ENCODE measurements around the gene ADGRL1.
"Not testable (repeated sequence)": the region's sequence is repeated elsewhere in the genome, so short reads cannot be mapped to it uniquely, and the experiment has no call there.

- not testable (repeated sequence) for TF ChIP-seq CTCF, POLR2AphosphoS5, EP300 (IDR thresholded peaks at IDR 0.05)
Measured at GRCh38 chr19:14247205-14247547, 41.2 kb upstream of the ADGRL1 start.

All from suprapubic skin (tissue), 4 donors.